A549 treated with Hydrocortisone at 1 μM for 4 hours (cell line): ENCODE measurements around the gene PTS. TPM values are rescaled to one million over a fixed set of nuclear protein-coding genes. Genes with fewer than 3 reads are reported as not detected.

Experiments used
- total RNA-seq: library from RNA; stranded (reverse); fragments of 200-300 nt; extraction: Qiagen RNA extraction; gene quantifications from 5 replicates; pipeline ENCODE4 v1.2.3, GENCODE V29; 2022

PTS gene
- total RNA-seq, result 27.9 to 31.1 TPM (median 28.4 TPM) in 5 replicates

DNA sequence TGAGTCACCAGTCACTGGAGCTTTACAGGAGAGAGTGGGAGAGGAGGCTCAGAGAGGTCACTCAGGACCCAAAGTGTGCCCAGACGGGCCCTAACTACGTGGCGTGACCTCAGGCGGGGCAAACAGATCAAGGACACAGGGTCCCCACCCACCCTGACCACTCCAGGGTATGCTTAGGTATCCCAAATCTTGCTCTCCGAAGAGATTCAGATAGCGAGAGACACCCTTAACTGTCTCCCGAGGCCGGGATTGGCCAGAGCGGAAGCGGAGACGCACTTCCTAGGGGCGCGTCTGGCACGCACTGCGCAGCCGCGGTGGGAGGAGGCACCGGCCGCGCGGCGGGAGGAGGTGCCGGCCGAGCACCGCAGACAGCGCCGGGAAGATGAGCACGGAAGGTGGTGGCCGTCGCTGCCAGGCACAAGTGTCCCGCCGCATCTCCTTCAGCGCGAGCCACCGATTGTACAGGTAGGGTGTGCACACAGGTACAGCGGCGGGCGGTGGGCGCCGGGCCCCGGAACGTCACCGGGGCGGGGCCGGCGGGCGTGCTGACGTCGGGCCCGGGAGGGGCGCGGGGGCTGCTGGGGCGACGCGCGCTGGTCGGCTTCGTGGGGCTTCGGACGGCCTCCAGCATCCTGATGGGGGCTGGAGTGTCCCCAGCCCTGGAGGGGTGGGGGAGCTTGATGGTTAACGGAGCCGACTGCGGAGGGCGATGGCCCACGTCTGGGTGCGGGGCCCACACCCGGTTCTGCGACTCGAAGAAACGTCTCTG lies at the start of gene PTS:
TSS of gene PTS (plus strand) at position 367 of the 769 bp plus-strand sequence. CDS start at position 383, 16 bp downstream.

DNA sequence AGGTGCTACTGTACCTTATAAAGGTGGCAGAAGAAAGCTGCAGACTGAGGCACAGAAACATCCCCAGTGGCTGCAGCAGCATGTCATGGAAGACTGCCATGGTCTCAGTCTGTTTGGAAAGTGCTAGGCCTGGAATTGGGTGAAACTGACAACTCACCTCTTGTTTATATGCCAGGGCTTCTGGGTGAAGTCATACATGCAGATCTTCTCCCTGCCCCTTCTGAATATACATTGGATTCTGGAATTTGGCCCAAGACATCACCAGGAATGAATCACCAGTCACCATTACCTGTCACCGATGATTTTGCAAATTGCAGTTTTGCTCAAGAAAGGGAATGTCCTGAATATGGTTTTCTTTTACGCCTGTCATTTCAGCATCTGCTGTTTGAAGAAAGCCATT lies 34.3 kb downstream of the PTS start, which contains the start of gene PLET1:
TSS of gene PLET1 (minus strand) at position 371 of the 400 bp plus-strand sequence. CDS start at position 100, 271 bp downstream.

Other genes starting within 250 kb of the PTS start
- gene DLAT, start 201.0 kb upstream of the PTS start, total RNA-seq, result 23.6 to 37.0 TPM (median 27.7 TPM) in 5 replicates
- gene PIH1D2, start 152.4 kb upstream of the PTS start, total RNA-seq, result 0.62 to 1.0 TPM (median 0.73 TPM) in 5 replicates
- gene NKAPD1, start 152.1 kb upstream of the PTS start, total RNA-seq, result 12.7 to 18.1 TPM (median 15.1 TPM) in 5 replicates
- 54.9 to 78.1 TPM (median 69.2 TPM) in 5 replicates for gene TIMM8B, start 139.7 kb upstream of the PTS start, total RNA-seq
- 63.6 to 86.1 TPM (median 66.8 TPM) in 5 replicates for gene SDHD, start 139.6 kb upstream of the PTS start, total RNA-seq
- gene IL18, start 62.3 kb upstream of the PTS start, total RNA-seq, result 93.4 to 103 TPM (median 96.1 TPM) in 5 replicates
- gene TEX12, start 59.1 kb upstream of the PTS start, total RNA-seq, result not detected in 5 replicates
- 0.96 to 1.2 TPM (median 1.1 TPM) in 5 replicates for gene BCO2, start 50.9 kb upstream of the PTS start, total RNA-seq
- gene PLET1, start 34.4 kb downstream of the PTS start, total RNA-seq, result not detected in 5 replicates